Gastroesophageal sphincter (tissue), 3 donors: ENCODE measurements around the gene NFATC3.
"Not testable (repeated sequence)": the region's sequence is repeated elsewhere in the genome, so short reads cannot be mapped to it uniquely, and the experiment has no call there.

Experiments used
- POLR2A ChIP-seq, 2 donors: fragments of 450-650 bp; IDR thresholded peaks; one replicate each; pipeline ENCODE4 v1.6.1; 2017; ENCODE audit warnings: antibody characterized with exemption in 2 of 2, mild to moderate bottlenecking in 2 of 2, moderate library complexity in 1 of 2
- POLR2AphosphoS5 ChIP-seq: sonication (generic); formaldehyde crosslinking; IDR thresholded peaks from one replicate; pipeline ENCODE4 v1.6.1; 2017; ENCODE audit warnings: antibody characterized with exemption
- TF ChIP-seq, protein P1 (sequence below), 4 experiments: fragments of 200-600 bp in 2 of 4; fragments of 450-650 bp in 2 of 4; sonication (generic) in 1 of 4; IDR thresholded peaks; one replicate each; pipeline ENCODE4 v1.5.1; 2017 to 2019; ENCODE audit warnings: antibody characterized with exemption in 4 of 4, mild to moderate bottlenecking in 2 of 4, moderate library complexity in 2 of 4

DNA sequence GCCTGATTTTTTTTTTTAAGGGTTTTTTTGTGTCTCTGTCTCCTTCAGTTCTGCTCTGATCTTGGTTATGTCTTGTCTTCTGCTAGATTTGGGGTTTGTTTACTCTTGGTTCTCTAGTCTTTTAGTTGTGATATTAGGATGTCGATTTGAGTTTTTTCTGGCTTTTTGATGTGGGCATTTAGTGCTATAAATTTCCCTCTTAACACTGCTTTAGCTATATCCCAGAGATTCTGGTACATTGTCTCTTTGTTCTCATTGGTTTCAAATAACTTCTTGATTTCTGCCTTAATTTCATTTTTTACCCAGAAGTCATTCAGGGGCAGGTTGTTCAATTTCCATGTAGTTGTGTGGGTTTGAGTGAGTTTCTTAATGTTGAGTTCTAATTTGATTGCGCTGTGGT is 25.4 kb downstream of the NFATC3 start:
- TF ChIP-seq POLR2A (IDR thresholded peaks at IDR 0.05); POLR2AphosphoS5: not testable (repeated sequence)
- TF ChIP-seq, protein P1, sequence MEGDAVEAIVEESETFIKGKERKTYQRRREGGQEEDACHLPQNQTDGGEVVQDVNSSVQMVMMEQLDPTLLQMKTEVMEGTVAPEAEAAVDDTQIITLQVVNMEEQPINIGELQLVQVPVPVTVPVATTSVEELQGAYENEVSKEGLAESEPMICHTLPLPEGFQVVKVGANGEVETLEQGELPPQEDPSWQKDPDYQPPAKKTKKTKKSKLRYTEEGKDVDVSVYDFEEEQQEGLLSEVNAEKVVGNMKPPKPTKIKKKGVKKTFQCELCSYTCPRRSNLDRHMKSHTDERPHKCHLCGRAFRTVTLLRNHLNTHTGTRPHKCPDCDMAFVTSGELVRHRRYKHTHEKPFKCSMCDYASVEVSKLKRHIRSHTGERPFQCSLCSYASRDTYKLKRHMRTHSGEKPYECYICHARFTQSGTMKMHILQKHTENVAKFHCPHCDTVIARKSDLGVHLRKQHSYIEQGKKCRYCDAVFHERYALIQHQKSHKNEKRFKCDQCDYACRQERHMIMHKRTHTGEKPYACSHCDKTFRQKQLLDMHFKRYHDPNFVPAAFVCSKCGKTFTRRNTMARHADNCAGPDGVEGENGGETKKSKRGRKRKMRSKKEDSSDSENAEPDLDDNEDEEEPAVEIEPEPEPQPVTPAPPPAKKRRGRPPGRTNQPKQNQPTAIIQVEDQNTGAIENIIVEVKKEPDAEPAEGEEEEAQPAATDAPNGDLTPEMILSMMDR (IDR thresholded peaks at IDR 0.05): not testable (repeated sequence)
